Liver (tissue), 9 donors: Measurements from ENCODE around the gene TLCD4. TPM values are rescaled to one million over a fixed set of nuclear protein-coding genes. Genes with fewer than 3 reads are reported as not detected.

Source experiments
- DNase-seq: peaks from one replicate; pipeline ENCODE4 v3.0.0-alpha.2; 2017; ENCODE audit warnings: low spot score
- H3K27ac ChIP-seq, 2 donors: one replicate each; pipeline ENCODE4 v1.7.0; 2013; ENCODE audit warnings: inconsistent platforms in 2 of 2, low read length in 2 of 2, control low read depth in 1 of 2, low read depth in 1 of 2, mild to moderate bottlenecking in 1 of 2
- H3K27me3 ChIP-seq, 4 donors: one replicate each; pipeline versions ENCODE4 v1.6.1 to v1.7.0; 2013; ENCODE audit warnings: low read length in 3 of 4, inconsistent platforms in 1 of 4, mild to moderate bottlenecking in 1 of 4, moderate library complexity in 1 of 4; ENCODE audit not compliant: control insufficient read depth in 4 of 4, insufficient read depth in 4 of 4
- H3K36me3 ChIP-seq, 4 donors: one replicate each; pipeline versions ENCODE4 v1.6.1 to v1.7.0; 2013; ENCODE audit warnings: low read length in 3 of 4, mild to moderate bottlenecking in 3 of 4, low read depth in 1 of 4, moderate library complexity in 1 of 4; ENCODE audit not compliant: control insufficient read depth in 4 of 4, insufficient read depth in 3 of 4
- H3K4me1 ChIP-seq, 4 donors: one replicate each; pipeline versions ENCODE4 v1.6.1 to v1.7.0; 2013; ENCODE audit warnings: low read length in 3 of 4, mild to moderate bottlenecking in 3 of 4, moderate library complexity in 1 of 4; ENCODE audit not compliant: control insufficient read depth in 4 of 4, insufficient read depth in 4 of 4
- H3K4me3 ChIP-seq, 3 donors: one replicate each; pipeline versions ENCODE4 v1.6.1 to v1.7.0; 2013; ENCODE audit warnings: low read length in 3 of 3, control low read depth in 1 of 3, low read depth in 1 of 3, mild to moderate bottlenecking in 1 of 3
- H3K9ac ChIP-seq, 2 donors: one replicate each; pipeline ENCODE4 v1.7.0; 2013; ENCODE audit warnings: low read length in 2 of 2, mild to moderate bottlenecking in 2 of 2, moderate library complexity in 2 of 2, control low read depth in 1 of 2, low read depth in 1 of 2
- H3K9me3 ChIP-seq, 4 donors: one replicate each; pipeline versions ENCODE4 v1.6.1 to v1.7.0; 2013; ENCODE audit warnings: low read length in 3 of 4; ENCODE audit not compliant: control insufficient read depth in 4 of 4
- ATF3 ChIP-seq: IDR thresholded peaks from 2 replicates; pipeline ENCODE4 v1.6.1; 2016; ENCODE audit warnings: antibody characterized with exemption
- CTCF ChIP-seq: fragments of 150-350 bp; IDR thresholded peaks from 2 replicates; pipeline ENCODE4 v1.5.1; 2017; ENCODE audit warnings: improper control_type of control experiment, low read depth, low read length; ENCODE audit not compliant: missing input control
- FOXA1 ChIP-seq: IDR thresholded peaks from 2 replicates; pipeline ENCODE4 v1.6.1; 2016; ENCODE audit warnings: antibody characterized with exemption
- GABPA ChIP-seq, 2 donors: IDR thresholded peaks in 1 of 2; conservative IDR thresholded peaks in 1 of 2; 2 replicates each; pipeline ENCODE4 v1.6.1; 2016; ENCODE audit warnings: antibody characterized with exemption in 2 of 2, mild to moderate bottlenecking in 1 of 2, moderate library complexity in 1 of 2
- HNF4A ChIP-seq, 2 donors: conservative IDR thresholded peaks; 2 replicates each; pipeline ENCODE4 v1.6.1; 2016; ENCODE audit warnings: antibody characterized with exemption in 2 of 2, mild to moderate bottlenecking in 2 of 2
- HNF4G ChIP-seq: IDR thresholded peaks from 2 replicates; pipeline ENCODE4 v1.6.1; 2016; ENCODE audit warnings: antibody characterized with exemption
- JUND ChIP-seq, 2 donors: IDR thresholded peaks; 2 replicates each; pipeline ENCODE4 v1.6.1; 2016; ENCODE audit warnings: antibody characterized with exemption in 2 of 2
- MAX ChIP-seq: IDR thresholded peaks from 2 replicates; pipeline ENCODE4 v1.6.1; 2016; ENCODE audit warnings: antibody characterized with exemption
- NR2F2 ChIP-seq: IDR thresholded peaks from 2 replicates; pipeline ENCODE4 v1.6.1; 2016; ENCODE audit warnings: antibody characterized with exemption
- REST ChIP-seq: IDR thresholded peaks from 2 replicates; pipeline ENCODE4 v1.6.1; 2016; ENCODE audit warnings: antibody characterized with exemption, mild to moderate bottlenecking
- RXRA ChIP-seq, 2 donors: IDR thresholded peaks; 2 replicates each; pipeline ENCODE4 v1.6.1; 2017 to 2018; ENCODE audit warnings: antibody characterized with exemption in 2 of 2, mild to moderate bottlenecking in 1 of 2
- SP1 ChIP-seq: IDR thresholded peaks from 2 replicates; pipeline ENCODE4 v1.6.1; 2018; ENCODE audit warnings: antibody characterized with exemption, mild to moderate bottlenecking
- TAF1 ChIP-seq: conservative IDR thresholded peaks from 2 replicates; pipeline ENCODE4 v1.6.1; 2016; ENCODE audit warnings: antibody characterized with exemption, mild to moderate bottlenecking
- YY1 ChIP-seq: IDR thresholded peaks from 2 replicates; pipeline ENCODE4 v1.6.1; 2016; ENCODE audit warnings: antibody characterized with exemption, mild to moderate bottlenecking
- WGBS: extraction: QIAGEN DNeasy Blood & Tissue Kit; methylation state at CpG from one replicate; pipeline ENCODE4 v1.1.7; 2013; 5-methylcytosine and 5-hydroxymethylcytosine counted together
- polyA plus RNA-seq, 2 donors: library from polyadenylated mRNA; stranded (reverse) in 1 of 2; unstranded in 1 of 2; fragments of 200-250 nt in 1 of 2; fragments of >200 nt in 1 of 2; fragmentation: Nextera tagmentation in 1 of 2; extraction: Ambion mirVana in 1 of 2; gene quantifications; one replicate each; pipeline versions ENCODE4 v1.2.1 to v1.2.3, GENCODE V29; 2013 to 2015
- total RNA-seq, 2 donors: library from RNA; depleted of rRNA; stranded (reverse); fragments of >200 nt; gene quantifications; one replicate each; pipeline ENCODE4 v1.2.3, GENCODE V29; 2014
- TF ChIP-seq, protein P1 (sequence below): IDR thresholded peaks from 2 replicates; pipeline ENCODE4 v1.6.1; 2016; ENCODE audit warnings: antibody characterized with exemption
- donor health status: healthy.
- donor health status: healthy.
- donor health status: healthy.
- donor health status: healthy.
- donor health status: healthy.

Gene TLCD4
- total and polyA plus RNA-seq, 4 donors, result 24.9 to 131 (median 85.6) TPM

DNA sequence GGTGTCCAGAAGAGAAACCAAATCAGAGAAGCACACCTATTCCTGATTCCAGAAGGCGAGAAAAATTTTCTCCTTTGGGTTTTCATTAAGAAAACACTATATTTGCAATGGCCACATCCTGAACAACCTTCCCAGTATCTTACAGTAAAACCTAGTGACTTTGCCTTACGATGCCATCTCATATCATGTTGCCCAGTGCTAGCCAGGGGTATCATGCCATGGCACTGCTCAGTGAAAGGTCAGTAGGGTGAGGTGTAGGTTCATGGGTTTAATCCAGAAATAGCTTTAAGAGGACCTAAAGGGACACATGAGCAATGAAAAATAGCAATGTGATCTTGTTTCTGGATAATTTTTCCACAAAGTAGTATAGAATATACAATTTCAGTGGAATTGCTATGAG lies 7.2 kb downstream of the TLCD4 start:
- peaks cover 12 to 66% (median 35%) of the 10 kb centered on the region in 4 donors for H3K4me1 ChIP-seq
- H3K9ac ChIP-seq, result no peak overlapping the region
- WGBS, result 79% methylated on average over 2 of the region's 2 CpGs
- H3K9me3 ChIP-seq, result no peaks in the 10 kb centered on the region
- no peak for TF ChIP-seq HNF4A (conservative IDR thresholded peaks at IDR 0.05)
- no peak for TF ChIP-seq REST
- no peak for TF ChIP-seq GABPA (IDR thresholded peaks at IDR 0.05 in 1 of 2, conservative IDR thresholded peaks at IDR 0.05 in 1 of 2)
- TF ChIP-seq TAF1, result no peak
- TF ChIP-seq FOXA1, result no peak
- TF ChIP-seq ATF3, result no peak
- TF ChIP-seq SP1, result no peak
- TF ChIP-seq CTCF, result no peak
- TF ChIP-seq RXRA (IDR thresholded peaks at IDR 0.05), result no peak
- no peak for TF ChIP-seq MAX
- TF ChIP-seq YY1, result no peak
- TF ChIP-seq, protein P1, sequence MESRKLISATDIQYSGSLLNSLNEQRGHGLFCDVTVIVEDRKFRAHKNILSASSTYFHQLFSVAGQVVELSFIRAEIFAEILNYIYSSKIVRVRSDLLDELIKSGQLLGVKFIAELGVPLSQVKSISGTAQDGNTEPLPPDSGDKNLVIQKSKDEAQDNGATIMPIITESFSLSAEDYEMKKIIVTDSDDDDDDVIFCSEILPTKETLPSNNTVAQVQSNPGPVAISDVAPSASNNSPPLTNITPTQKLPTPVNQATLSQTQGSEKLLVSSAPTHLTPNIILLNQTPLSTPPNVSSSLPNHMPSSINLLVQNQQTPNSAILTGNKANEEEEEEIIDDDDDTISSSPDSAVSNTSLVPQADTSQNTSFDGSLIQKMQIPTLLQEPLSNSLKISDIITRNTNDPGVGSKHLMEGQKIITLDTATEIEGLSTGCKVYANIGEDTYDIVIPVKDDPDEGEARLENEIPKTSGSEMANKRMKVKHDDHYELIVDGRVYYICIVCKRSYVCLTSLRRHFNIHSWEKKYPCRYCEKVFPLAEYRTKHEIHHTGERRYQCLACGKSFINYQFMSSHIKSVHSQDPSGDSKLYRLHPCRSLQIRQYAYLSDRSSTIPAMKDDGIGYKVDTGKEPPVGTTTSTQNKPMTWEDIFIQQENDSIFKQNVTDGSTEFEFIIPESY, result no peak
- TF ChIP-seq NR2F2, result no peak
- no peaks in the 10 kb centered on the region for H3K27me3 ChIP-seq
- no peak overlapping the region for H3K27ac ChIP-seq
- DNase-seq, result no peak
- no peak overlapping the region for H3K4me3 ChIP-seq
- no peaks in the 10 kb centered on the region for H3K36me3 ChIP-seq

- Histone ChIP-seq H3K4me3 (no peak overlapping the region), H3K27me3 (no peaks in the 10 kb centered on the region), H3K9ac (no peak overlapping the region), H3K27ac (no peak overlapping the region), H3K36me3 (no peaks in the 10 kb centered on the region), H3K4me1 (peaks cover 10 to 50% (median 21%) of the 10 kb centered on the region in 4 donors), H3K9me3 (no peaks in the 10 kb centered on the region)
- TF ChIP-seq MAX, result no peak
- no peak for TF ChIP-seq FOXA1
- TF ChIP-seq JUND (IDR thresholded peaks at IDR 0.05), result no peak
- TF ChIP-seq, protein P1, result no peak
- TF ChIP-seq HNF4G, result no peak
- no peak for TF ChIP-seq CTCF
- no peak for TF ChIP-seq TAF1
- WGBS, result 88% methylated on average over 3 of the region's 3 CpGs
- DNase-seq, result no peak
These were observed 9.2 kb downstream of the TLCD4 start for GRCh38 chr1:95126366-95126765.
